Measurements from ENCODE around the gene QTRT2.

QTRT2 gene

GRCh38 chr3:114060906-114061655 lies 4.5 kb downstream of the QTRT2 start:
- no peak for DNase-seq (ENCODE audit: extremely low spot score)
- no peak for TF ChIP-seq L3MBTL2 (conservative IDR thresholded peaks at IDR 0.05)
- ChIA-PET CTCF (no interaction called here), POLR2A (no interaction called here)

- no peak for TF ChIP-seq FOXA1 (IDR thresholded peaks at IDR 0.05)
- no peak for TF ChIP-seq ELF4 (IDR thresholded peaks at IDR 0.05)
- no peak for TF ChIP-seq ARNT (IDR thresholded peaks at IDR 0.05)
- no peak for TF ChIP-seq SP1 (IDR thresholded peaks at IDR 0.05)
- TF ChIP-seq LEF1 (IDR thresholded peaks at IDR 0.05; ENCODE audit: borderline replicate concordance), result no peak
- no peak for TF ChIP-seq ZNF384 (IDR thresholded peaks at IDR 0.05)
- TF ChIP-seq TARDBP (IDR thresholded peaks at IDR 0.05), result no peak
- no peak for TF ChIP-seq FOXK2 (IDR thresholded peaks at IDR 0.05)
- no peak for TF ChIP-seq SUZ12 (IDR thresholded peaks at IDR 0.05)
- DNase-seq (ENCODE audit: extremely low spot score), result no peak
- ChIA-PET CTCF (no interaction called here), POLR2A (no interaction called here)
These were observed 11.3 kb downstream of the QTRT2 start for GRCh38 chr3:114067804-114068203.

GRCh38 chr3:114068336-114068735 lies 11.8 kb downstream of the QTRT2 start:
- ChIA-PET POLR2A (no interaction called here), CTCF (no interaction called here)
- DNase-seq (ENCODE audit: extremely low spot score), result no peak
- TF ChIP-seq SP1 (IDR thresholded peaks at IDR 0.05) (no peak), NFRKB (IDR thresholded peaks at IDR 0.05) (no peak), TARDBP (IDR thresholded peaks at IDR 0.05) (no peak), FOXA1 (IDR thresholded peaks at IDR 0.05) (no peak), ELF4 (IDR thresholded peaks at IDR 0.05) (no peak), CTBP1 (IDR thresholded peaks at IDR 0.05; ENCODE audit: borderline replicate concordance) (no peak), SUZ12 (IDR thresholded peaks at IDR 0.05) (no peak), BHLHE40 (IDR thresholded peaks at IDR 0.05; ENCODE audit: borderline replicate concordance) (no peak), FOXM1 (IDR thresholded peaks at IDR 0.05; ENCODE audit: borderline replicate concordance) (no peak), ARNT (IDR thresholded peaks at IDR 0.05) (no peak), LEF1 (IDR thresholded peaks at IDR 0.05; ENCODE audit: borderline replicate concordance) (no peak), HDGF (IDR thresholded peaks at IDR 0.05; ENCODE audit: borderline replicate concordance) (no peak), L3MBTL2 (conservative IDR thresholded peaks at IDR 0.05) (no peak), ZNF384 (IDR thresholded peaks at IDR 0.05) (no peak), FOXK2 (IDR thresholded peaks at IDR 0.05) (no peak), PKNOX1 (IDR thresholded peaks at IDR 0.05) (no peak)

- DNase-seq (ENCODE audit: extremely low spot score), result no peak
- TF ChIP-seq HDGF (IDR thresholded peaks at IDR 0.05; ENCODE audit: borderline replicate concordance), result no peak
- no peak for TF ChIP-seq SP1 (IDR thresholded peaks at IDR 0.05)
- TF ChIP-seq BHLHE40 (IDR thresholded peaks at IDR 0.05; ENCODE audit: borderline replicate concordance), result no peak
- TF ChIP-seq FOXK2 (IDR thresholded peaks at IDR 0.05), result no peak
- no peak for TF ChIP-seq ELF4 (IDR thresholded peaks at IDR 0.05)
- no peak for TF ChIP-seq SUZ12 (IDR thresholded peaks at IDR 0.05)
- no peak for TF ChIP-seq L3MBTL2 (conservative IDR thresholded peaks at IDR 0.05)
- no peak for TF ChIP-seq ARNT (IDR thresholded peaks at IDR 0.05)
- ChIA-PET POLR2A (no interaction called here), CTCF (no interaction called here)
These were observed 15.2 kb downstream of the QTRT2 start for GRCh38 chr3:114071786-114072185.

- ChIA-PET CTCF (no interaction called here), POLR2A (no interaction called here)
- no peak for DNase-seq (ENCODE audit: extremely low spot score)
- no peak for TF ChIP-seq TARDBP (IDR thresholded peaks at IDR 0.05)
- no peak for TF ChIP-seq ZNF384 (IDR thresholded peaks at IDR 0.05)
These were observed 20.2 kb downstream of the QTRT2 start for GRCh38 chr3:114076711-114077110.

- POLR2A ChIA-PET, result no interaction called here
- no peak for DNase-seq (ENCODE audit: extremely low spot score)
- no peak for TF ChIP-seq TARDBP (IDR thresholded peaks at IDR 0.05)
- TF ChIP-seq LEF1 (IDR thresholded peaks at IDR 0.05; ENCODE audit: borderline replicate concordance), result no peak
- CTCF ChIA-PET, result no interaction called here
These were observed 21.6 kb downstream of the QTRT2 start for GRCh38 chr3:114078126-114078525.

- no peak for DNase-seq (ENCODE audit: extremely low spot score)
- ChIA-PET POLR2A (no interaction called here), CTCF (interaction anchor here (0.6 kb wide), 1 partner anchor 21 kb away, joined by 7 read pairs; no protein-coding TSS in a partner anchor)
- TF ChIP-seq FOXM1 (IDR thresholded peaks at IDR 0.05; ENCODE audit: borderline replicate concordance) (no peak), HDGF (IDR thresholded peaks at IDR 0.05; ENCODE audit: borderline replicate concordance) (no peak), SP1 (IDR thresholded peaks at IDR 0.05) (no peak), ZNF384 (IDR thresholded peaks at IDR 0.05) (no peak), SUZ12 (IDR thresholded peaks at IDR 0.05) (no peak), LEF1 (IDR thresholded peaks at IDR 0.05; ENCODE audit: borderline replicate concordance) (no peak), NFRKB (IDR thresholded peaks at IDR 0.05) (no peak), BHLHE40 (IDR thresholded peaks at IDR 0.05; ENCODE audit: borderline replicate concordance) (no peak), PKNOX1 (IDR thresholded peaks at IDR 0.05) (no peak), TARDBP (IDR thresholded peaks at IDR 0.05) (no peak), L3MBTL2 (conservative IDR thresholded peaks at IDR 0.05) (no peak), ARNT (IDR thresholded peaks at IDR 0.05) (no peak)
These were observed 23.2 kb downstream of the QTRT2 start for GRCh38 chr3:114079761-114080160.

- ChIA-PET CTCF (interaction anchor here (0.6 kb wide), 1 partner anchor 20 kb away, joined by 7 read pairs; no protein-coding TSS in a partner anchor), POLR2A (no interaction called here)
- TF ChIP-seq FOXK2 (IDR thresholded peaks at IDR 0.05) (no peak), HDGF (IDR thresholded peaks at IDR 0.05; ENCODE audit: borderline replicate concordance) (no peak), TARDBP (IDR thresholded peaks at IDR 0.05) (no peak), CTBP1 (IDR thresholded peaks at IDR 0.05; ENCODE audit: borderline replicate concordance) (no peak), LEF1 (IDR thresholded peaks at IDR 0.05; ENCODE audit: borderline replicate concordance) (no peak), ZNF384 (IDR thresholded peaks at IDR 0.05) (no peak), SUZ12 (IDR thresholded peaks at IDR 0.05) (no peak), NFRKB (IDR thresholded peaks at IDR 0.05) (no peak), FOXA1 (IDR thresholded peaks at IDR 0.05) (no peak), SP1 (IDR thresholded peaks at IDR 0.05) (no peak)
These were observed 23.7 kb downstream of the QTRT2 start for GRCh38 chr3:114080201-114080600.

More at GRCh38 chr3:114080201-114080600, 23.7 kb downstream of the QTRT2 start:
- DNase-seq (ENCODE audit: extremely low spot score), result no peak

Measured in HEK293T (cell line).